C4-2B (cell line): ENCODE data around the gene WNT7A.

Experiments used
- ZFX ChIP-seq: fragments of 450-650 bp; IDR thresholded peaks from 2 replicates; pipeline ENCODE4 v1.6.1; 2017
- TF ChIP-seq, protein P1 (sequence below): fragments of 450-650 bp; conservative IDR thresholded peaks from 2 replicates; pipeline ENCODE4 v1.5.1; 2017; ENCODE audit warnings: mild to moderate bottlenecking

DNA sequence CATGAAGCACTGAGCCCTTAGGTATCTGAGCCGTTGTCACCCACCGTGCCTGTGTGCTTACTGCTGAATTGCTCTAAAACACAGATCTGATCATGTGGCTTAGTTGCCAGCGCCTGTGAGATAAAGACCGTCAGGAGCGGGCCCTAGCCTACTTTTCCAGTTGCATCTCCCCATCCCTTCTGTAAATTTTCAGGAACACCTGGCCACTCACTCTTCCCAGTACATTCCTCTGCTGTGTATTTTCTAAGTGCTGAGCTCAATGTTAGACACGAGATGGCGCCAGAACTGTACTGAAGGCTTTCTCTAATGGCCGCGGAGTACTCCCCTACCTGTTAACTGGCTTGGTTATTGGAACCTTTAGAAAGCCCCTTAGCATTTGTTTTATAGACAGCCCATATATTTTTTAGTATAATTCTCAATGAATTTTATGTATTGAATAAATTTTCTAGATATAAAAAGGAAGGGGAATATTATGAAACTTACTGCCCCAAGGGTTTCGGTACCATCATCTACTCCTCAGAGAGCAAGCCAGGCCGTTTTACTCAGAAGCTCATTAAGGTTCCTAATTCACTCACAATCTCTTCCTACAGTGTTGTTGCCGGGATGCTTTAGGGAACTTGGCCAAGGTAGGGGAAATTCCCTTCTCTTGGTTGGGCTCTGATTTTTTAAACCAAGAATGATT is 16.7 kb upstream of the WNT7A start:
- TF ChIP-seq, protein P1, sequence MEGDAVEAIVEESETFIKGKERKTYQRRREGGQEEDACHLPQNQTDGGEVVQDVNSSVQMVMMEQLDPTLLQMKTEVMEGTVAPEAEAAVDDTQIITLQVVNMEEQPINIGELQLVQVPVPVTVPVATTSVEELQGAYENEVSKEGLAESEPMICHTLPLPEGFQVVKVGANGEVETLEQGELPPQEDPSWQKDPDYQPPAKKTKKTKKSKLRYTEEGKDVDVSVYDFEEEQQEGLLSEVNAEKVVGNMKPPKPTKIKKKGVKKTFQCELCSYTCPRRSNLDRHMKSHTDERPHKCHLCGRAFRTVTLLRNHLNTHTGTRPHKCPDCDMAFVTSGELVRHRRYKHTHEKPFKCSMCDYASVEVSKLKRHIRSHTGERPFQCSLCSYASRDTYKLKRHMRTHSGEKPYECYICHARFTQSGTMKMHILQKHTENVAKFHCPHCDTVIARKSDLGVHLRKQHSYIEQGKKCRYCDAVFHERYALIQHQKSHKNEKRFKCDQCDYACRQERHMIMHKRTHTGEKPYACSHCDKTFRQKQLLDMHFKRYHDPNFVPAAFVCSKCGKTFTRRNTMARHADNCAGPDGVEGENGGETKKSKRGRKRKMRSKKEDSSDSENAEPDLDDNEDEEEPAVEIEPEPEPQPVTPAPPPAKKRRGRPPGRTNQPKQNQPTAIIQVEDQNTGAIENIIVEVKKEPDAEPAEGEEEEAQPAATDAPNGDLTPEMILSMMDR: peak; percentile 89
- TF ChIP-seq ZFX: no peak
